Measurements from ENCODE around the gene BSN.

The BSN gene

GRCh38 chr3:49593041-49593440, 38.8 kb downstream of the BSN start:
- no peak for TF ChIP-seq EGR1 (IDR thresholded peaks at IDR 0.05)
- TF ChIP-seq TEAD4 (IDR thresholded peaks at IDR 0.05): no peak
- no peak for TF ChIP-seq MAX (IDR thresholded peaks at IDR 0.05)
- no peak for TF ChIP-seq ZBTB7A (IDR thresholded peaks at IDR 0.05; ENCODE audit: low read depth)
- TF ChIP-seq RAD21 (IDR thresholded peaks at IDR 0.05; ENCODE audit: low read depth): no peak
- TF ChIP-seq CEBPB (IDR thresholded peaks at IDR 0.05): no peak
- no peak for TF ChIP-seq CREB1 (IDR thresholded peaks at IDR 0.05; ENCODE audit: low read depth)

DNA sequence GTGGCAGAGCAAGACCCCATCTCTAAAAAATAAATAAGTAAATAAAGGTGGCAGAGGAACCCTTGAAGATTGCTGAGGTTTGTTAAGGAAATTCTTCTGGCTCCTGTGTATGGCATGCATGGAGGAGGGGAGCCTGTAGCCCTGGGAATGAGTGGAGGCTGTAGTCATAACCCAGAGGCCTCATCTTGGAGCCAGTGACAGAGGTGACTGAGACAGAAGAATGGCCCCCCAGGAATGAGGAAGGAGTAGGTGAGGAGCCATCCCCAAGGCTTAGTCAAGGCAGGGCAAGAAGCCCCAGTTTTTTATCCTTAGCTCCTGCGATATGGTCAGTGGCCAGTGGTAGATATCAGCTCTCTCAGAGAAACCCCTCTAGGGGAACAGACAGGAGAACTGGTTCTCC, 46.5 kb downstream of the BSN start:
- no peak for TF ChIP-seq EP300 (IDR thresholded peaks at IDR 0.05; ENCODE audit: borderline replicate concordance)
- no peak for TF ChIP-seq TCF12 (IDR thresholded peaks at IDR 0.05; ENCODE audit: low read depth)
- no peak for TF ChIP-seq MAX (IDR thresholded peaks at IDR 0.05)

- TF ChIP-seq EGR1 (IDR thresholded peaks at IDR 0.05) (no peak), ZBTB7A (IDR thresholded peaks at IDR 0.05; ENCODE audit: low read depth) (no peak), CEBPB (IDR thresholded peaks at IDR 0.05) (no peak), TAF1 (IDR thresholded peaks at IDR 0.05; ENCODE audit: low read depth) (no peak), CREB1 (IDR thresholded peaks at IDR 0.05; ENCODE audit: low read depth) (no peak), REST (IDR thresholded peaks at IDR 0.05; ENCODE audit: low read depth) (no peak), TEAD4 (IDR thresholded peaks at IDR 0.05) (no peak), USF1 (IDR thresholded peaks at IDR 0.05) (no peak), TCF12 (IDR thresholded peaks at IDR 0.05; ENCODE audit: low read depth) (no peak), RAD21 (IDR thresholded peaks at IDR 0.05; ENCODE audit: low read depth) (no peak), NFIC (IDR thresholded peaks at IDR 0.05) (no peak), EP300 (IDR thresholded peaks at IDR 0.05; ENCODE audit: borderline replicate concordance) (no peak), FOXM1 (IDR thresholded peaks at IDR 0.05; ENCODE audit: borderline replicate concordance, low read depth) (no peak), YY1 (IDR thresholded peaks at IDR 0.05; ENCODE audit: low read depth) (no peak), MAX (IDR thresholded peaks at IDR 0.05) (no peak)
Measured at GRCh38 chr3:49601358-49602048, 47.2 kb downstream of the BSN start.

- no peak for TF ChIP-seq EGR1 (IDR thresholded peaks at IDR 0.05)
- TF ChIP-seq CREB1 (IDR thresholded peaks at IDR 0.05; ENCODE audit: low read depth): no peak
- TF ChIP-seq MAX (IDR thresholded peaks at IDR 0.05): no peak
- TF ChIP-seq YY1 (IDR thresholded peaks at IDR 0.05; ENCODE audit: low read depth): no peak
- TF ChIP-seq EP300 (IDR thresholded peaks at IDR 0.05; ENCODE audit: borderline replicate concordance): no peak
- no peak for TF ChIP-seq TCF12 (IDR thresholded peaks at IDR 0.05; ENCODE audit: low read depth)
- TF ChIP-seq TAF1 (IDR thresholded peaks at IDR 0.05; ENCODE audit: low read depth): no peak
- TF ChIP-seq REST (IDR thresholded peaks at IDR 0.05; ENCODE audit: low read depth): no peak
- TF ChIP-seq FOXM1 (IDR thresholded peaks at IDR 0.05; ENCODE audit: borderline replicate concordance, low read depth): no peak
- no peak for TF ChIP-seq TEAD4 (IDR thresholded peaks at IDR 0.05)
Measured at GRCh38 chr3:49602049-49602554, 47.8 kb downstream of the BSN start.

GRCh38 chr3:49602877-49603411, 48.7 kb downstream of the BSN start:
- TF ChIP-seq EGR1 (IDR thresholded peaks at IDR 0.05) (no peak), MAX (IDR thresholded peaks at IDR 0.05) (no peak), REST (IDR thresholded peaks at IDR 0.05; ENCODE audit: low read depth) (no peak)
